HG02678 (cell line): Measurements from ENCODE around the gene ITPR1.

ENCODE experiments used
- ATAC-seq: cut with Tn5 transposase; IDR thresholded peaks from one replicate; pipeline ENCODE4 v1.9.1; 2021; ENCODE audit warnings: mild to moderate bottlenecking, moderate library complexity; ENCODE audit not compliant: unreplicated experiment

Gene ITPR1

GRCh38 chr3:4678320-4678719 is 185.2 kb downstream of the ITPR1 start:
- no peak for ATAC-seq

GRCh38 chr3:4680227-4680691 is 187.1 kb downstream of the ITPR1 start:
- ATAC-seq = no peak

GRCh38 chr3:4680871-4681300 is 187.7 kb downstream of the ITPR1 start:
- ATAC-seq = no peak

- no peak for ATAC-seq
Observed at GRCh38 chr3:4681301-4681700, 188.2 kb downstream of the ITPR1 start.

- no peak for ATAC-seq
Observed at GRCh38 chr3:4684117-4684516, 191.0 kb downstream of the ITPR1 start.

GRCh38 chr3:4684976-4685375 is 191.8 kb downstream of the ITPR1 start:
- ATAC-seq = no peak

GRCh38 chr3:4685673-4686345 is 192.7 kb downstream of the ITPR1 start:
- no peak for ATAC-seq

- no peak for ATAC-seq
Observed at GRCh38 chr3:4686619-4687018, 193.5 kb downstream of the ITPR1 start.

GRCh38 chr3:4687167-4687566 is 194.0 kb downstream of the ITPR1 start:
- no peak for ATAC-seq

- no peak for ATAC-seq
Observed at GRCh38 chr3:4687596-4687995, 194.4 kb downstream of the ITPR1 start.

- ATAC-seq = no peak
Observed at GRCh38 chr3:4688411-4688810, 195.3 kb downstream of the ITPR1 start.

- no peak for ATAC-seq
Observed at GRCh38 chr3:4689021-4689420, 195.9 kb downstream of the ITPR1 start.

- ATAC-seq = no peak
Observed at GRCh38 chr3:4690277-4690676, 197.1 kb downstream of the ITPR1 start.

- peak; percentile 92 for ATAC-seq
Observed at GRCh38 chr3:4693620-4694019, 200.5 kb downstream of the ITPR1 start.

GRCh38 chr3:4695846-4696245 is 202.7 kb downstream of the ITPR1 start:
- no peak for ATAC-seq

- ATAC-seq = no peak
Observed at GRCh38 chr3:4696266-4696665, 203.1 kb downstream of the ITPR1 start.

- ATAC-seq = no peak
Observed at GRCh38 chr3:4698125-4698821, 205.1 kb downstream of the ITPR1 start.

GRCh38 chr3:4703054-4703480 is 209.9 kb downstream of the ITPR1 start:
- no peak for ATAC-seq

- no peak for ATAC-seq
Observed at GRCh38 chr3:4704552-4704951, 211.4 kb downstream of the ITPR1 start.

GRCh38 chr3:4707324-4707723 is 214.2 kb downstream of the ITPR1 start:
- ATAC-seq = no peak

- no peak for ATAC-seq
Observed at GRCh38 chr3:4708230-4708629, 215.1 kb downstream of the ITPR1 start.

GRCh38 chr3:4709341-4709740 is 216.2 kb downstream of the ITPR1 start:
- ATAC-seq = no peak
